Dendritic cell treated with granulocyte-macrophage colony-stimulating factor and Interleukin-4, amounts not matched to agents 40 ng/mL and 50 ng/mL, for 4 days (primary cell): ENCODE measurements around the gene DCHS2.

Experiments used
- H3K27ac Mint-ChIP-seq: one replicate; pipeline ENCODE4 v1.8.0; 2022; ENCODE audit warnings: mild to moderate bottlenecking, mixed read lengths
- H3K27me3 Mint-ChIP-seq: one replicate; pipeline ENCODE4 v1.8.0; 2022; ENCODE audit warnings: mild to moderate bottlenecking, mixed read lengths
- H3K36me3 Mint-ChIP-seq: one replicate; pipeline ENCODE4 v1.8.0; 2022; ENCODE audit warnings: low read depth, mixed read lengths
- H3K4me1 Mint-ChIP-seq: one replicate; pipeline ENCODE4 v1.8.0; 2022; ENCODE audit warnings: low read depth, mixed read lengths
- H3K4me3 Mint-ChIP-seq: one replicate; pipeline ENCODE4 v1.8.0; 2022; ENCODE audit warnings: mild to moderate bottlenecking, moderate library complexity, mixed read lengths
- H3K9me3 Mint-ChIP-seq: one replicate; pipeline ENCODE4 v1.8.0; 2022; ENCODE audit warnings: mixed read lengths
- intact Hi-C: fragments of 100-400 bp; cut with micrococcal nuclease; formaldehyde crosslinking; loops from one replicate; pipeline ENCODE4 v1.15.0; 2022

DCHS2 gene

DNA sequence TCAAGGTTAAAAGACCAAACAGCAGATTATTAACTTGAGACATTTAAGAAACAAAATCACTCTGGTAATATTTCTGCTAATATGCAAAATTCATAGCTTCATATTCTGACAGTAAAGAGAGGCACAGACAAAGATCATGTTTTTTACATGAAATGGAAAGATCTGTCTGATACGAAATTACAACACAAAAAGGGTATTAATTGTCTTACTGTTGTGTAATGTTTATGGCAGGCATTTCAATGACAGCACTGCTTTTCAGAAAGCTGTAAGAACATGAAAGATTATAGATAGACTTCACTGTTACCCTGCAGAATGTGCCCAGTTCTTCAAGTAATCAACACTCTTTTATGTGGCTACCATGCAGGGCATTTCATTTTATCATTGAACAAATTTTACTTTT lies 15.4 kb downstream of the DCHS2 start:
- H3K27ac Mint-ChIP-seq: no peak overlapping the region
- H3K4me1 Mint-ChIP-seq: no peaks in the 10 kb centered on the region
- H3K36me3 Mint-ChIP-seq: no peaks in the 10 kb centered on the region
- peaks cover 5% of the 10 kb centered on the region for H3K27me3 Mint-ChIP-seq
- intact Hi-C loops: no loop called here
- no peak overlapping the region for H3K4me3 Mint-ChIP-seq
- H3K9me3 Mint-ChIP-seq: no peaks in the 10 kb centered on the region

DNA sequence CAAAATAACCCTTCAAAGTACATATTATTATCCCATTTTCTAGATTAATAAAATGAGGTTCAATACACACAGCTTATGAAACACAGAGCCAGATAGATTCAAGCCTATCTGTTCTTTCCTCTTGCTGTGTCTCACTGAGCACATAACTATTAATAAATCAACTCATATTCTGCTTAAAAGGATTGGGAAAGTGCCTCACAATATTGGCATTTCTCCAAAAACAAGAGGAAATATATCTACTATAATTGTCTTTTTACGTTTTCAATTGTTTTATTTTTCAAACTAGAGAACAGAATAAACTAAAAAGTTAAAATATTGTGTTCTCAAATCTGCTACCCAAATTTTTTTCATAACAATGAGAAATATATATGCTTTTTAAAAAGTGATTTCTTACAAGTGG lies 15.8 kb downstream of the DCHS2 start:
- H3K27me3 Mint-ChIP-seq: peaks cover 5% of the 10 kb centered on the region

DNA sequence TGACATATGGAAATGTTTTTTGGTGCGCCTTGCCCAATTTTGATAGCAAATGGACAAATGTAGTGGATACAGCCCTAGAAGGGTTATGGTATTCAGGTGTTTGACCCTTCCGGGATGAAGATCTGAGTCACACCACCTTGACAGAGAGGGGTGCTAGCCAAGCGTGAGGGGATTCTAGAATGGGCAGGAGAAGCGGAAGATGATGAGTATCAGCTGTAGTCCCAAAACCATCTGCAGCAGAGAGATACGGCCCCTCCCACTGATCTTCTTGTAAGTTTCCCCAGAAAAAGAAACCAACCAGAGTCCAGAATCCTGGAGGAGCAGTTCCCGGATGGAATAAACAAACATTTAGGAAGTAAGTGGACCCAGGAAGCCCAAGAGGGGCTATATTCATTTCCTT lies 18.1 kb downstream of the DCHS2 start:
- Mint-ChIP-seq H3K4me1 (no peaks in the 10 kb centered on the region), H3K9me3 (no peaks in the 10 kb centered on the region), H3K27ac (no peak overlapping the region), H3K27me3 (peaks cover 6% of the 10 kb centered on the region), H3K36me3 (no peaks in the 10 kb centered on the region), H3K4me3 (no peak overlapping the region)
- intact Hi-C loops: no loop called here

More for the DNA sequence above, 15.8 kb downstream of the DCHS2 start:
- Mint-ChIP-seq H3K36me3 (no peaks in the 10 kb centered on the region), H3K4me3 (no peak overlapping the region), H3K27ac (no peak overlapping the region), H3K9me3 (no peaks in the 10 kb centered on the region), H3K4me1 (no peaks in the 10 kb centered on the region)
- intact Hi-C loops: no loop called here

DNA sequence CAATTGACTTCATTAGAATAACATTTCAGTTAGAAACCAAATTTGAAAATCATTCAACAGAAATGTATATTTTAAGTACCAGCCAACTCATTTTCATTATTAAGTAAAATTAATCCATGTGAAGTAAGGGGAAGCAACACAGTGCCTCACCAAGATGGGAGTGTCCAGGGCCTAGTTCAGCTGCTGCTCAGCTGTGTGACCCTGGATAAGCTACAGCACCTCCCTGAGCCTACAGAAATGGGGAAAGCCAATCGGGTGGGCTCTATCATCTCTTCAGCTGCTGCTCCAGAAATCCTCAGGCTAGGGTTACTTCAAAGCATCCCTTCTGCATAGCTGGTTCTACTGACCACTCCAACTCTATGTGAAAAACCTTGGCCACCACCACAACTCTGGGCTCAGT lies 18.7 kb downstream of the DCHS2 start:
- Mint-ChIP-seq H3K36me3 (no peaks in the 10 kb centered on the region), H3K27me3 (peaks cover 4% of the 10 kb centered on the region), H3K27ac (no peak overlapping the region), H3K4me3 (no peak overlapping the region), H3K9me3 (no peaks in the 10 kb centered on the region), H3K4me1 (no peaks in the 10 kb centered on the region)
- intact Hi-C loops: no loop called here

DNA sequence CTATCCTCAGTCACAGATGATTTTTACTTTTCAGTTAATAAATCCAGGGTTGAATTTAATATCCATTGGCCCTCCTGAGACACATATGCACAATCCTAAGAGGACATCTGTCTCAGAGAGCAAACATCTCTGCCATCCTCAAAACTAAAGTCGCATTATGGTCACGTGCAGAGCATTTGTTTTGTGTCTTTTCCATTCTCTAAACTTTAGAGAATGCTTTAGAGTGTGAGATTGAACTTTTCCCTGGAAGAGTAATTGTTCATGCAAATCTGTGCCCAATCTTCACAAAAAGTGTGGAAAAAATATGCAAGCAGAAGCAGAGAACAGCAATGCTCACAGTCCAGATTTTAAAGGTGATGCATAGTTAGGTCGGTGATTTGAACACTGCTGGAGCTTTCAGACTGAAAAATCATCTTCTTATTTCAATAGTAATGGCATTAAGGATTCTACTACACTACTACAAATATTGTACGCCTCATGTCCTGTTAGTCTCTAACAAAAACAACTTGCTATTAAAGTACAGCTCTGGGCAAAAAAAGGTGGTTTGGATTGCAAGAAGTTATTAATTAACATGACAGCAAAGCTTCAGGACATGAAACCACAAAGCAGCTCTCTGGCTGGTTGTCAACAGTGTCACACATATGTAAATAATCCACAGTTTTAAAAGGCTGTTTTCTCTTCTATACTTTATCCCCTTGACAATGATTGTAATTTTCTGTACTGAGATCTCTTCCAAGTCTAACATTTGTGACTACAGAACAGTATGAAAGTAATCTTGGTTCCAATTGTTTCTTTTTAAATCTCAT lies 19.9 kb downstream of the DCHS2 start:
- intact Hi-C loops: no loop called here
- Mint-ChIP-seq H3K27ac (no peak overlapping the region), H3K4me3 (no peak overlapping the region), H3K27me3 (peaks cover 3% of the 10 kb centered on the region), H3K36me3 (no peaks in the 10 kb centered on the region), H3K4me1 (no peaks in the 10 kb centered on the region), H3K9me3 (no peaks in the 10 kb centered on the region)

DNA sequence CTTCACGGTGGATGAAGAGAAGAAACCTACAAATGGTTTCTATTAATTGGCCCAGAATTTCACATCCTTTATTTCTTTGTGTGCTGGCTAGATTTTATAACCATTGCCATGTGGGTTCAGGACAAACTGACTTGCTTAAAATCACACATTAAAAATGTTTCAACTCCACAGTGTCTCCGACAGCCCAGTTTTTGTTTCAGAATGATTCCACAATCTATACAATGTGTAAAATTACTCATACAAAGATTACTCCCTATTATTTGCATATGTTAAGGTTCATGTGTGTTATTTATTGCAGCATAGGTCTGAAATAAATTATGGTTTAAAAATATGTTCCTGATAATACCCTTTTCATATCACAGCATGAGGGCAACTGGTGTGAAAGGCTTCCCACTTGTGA lies 20.6 kb downstream of the DCHS2 start:
- Mint-ChIP-seq H3K4me3 (no peak overlapping the region), H3K36me3 (no peaks in the 10 kb centered on the region), H3K9me3 (no peaks in the 10 kb centered on the region), H3K27ac (no peak overlapping the region), H3K27me3 (peaks cover 2% of the 10 kb centered on the region), H3K4me1 (no peaks in the 10 kb centered on the region)
- intact Hi-C loops: no loop called here

DNA sequence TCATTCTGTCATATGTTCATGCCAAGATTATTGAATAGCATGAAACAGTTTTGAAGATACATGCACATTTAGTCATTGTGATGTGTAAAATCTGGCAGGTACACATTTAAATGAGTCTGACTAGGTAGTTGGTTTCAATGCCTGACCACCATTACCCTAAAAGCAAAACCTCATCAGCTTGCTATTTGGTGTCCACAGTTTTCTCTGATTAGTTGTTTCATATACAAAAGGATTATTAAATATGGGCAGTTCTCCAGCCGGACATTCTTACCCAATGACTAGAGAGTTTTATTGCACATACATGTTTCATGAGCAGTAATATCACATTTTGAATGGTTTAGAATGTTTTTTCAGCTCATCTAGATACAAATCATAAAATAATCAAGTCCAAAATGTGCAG lies 23.7 kb downstream of the DCHS2 start:
- H3K27ac Mint-ChIP-seq: no peak overlapping the region
- no peaks in the 10 kb centered on the region for H3K4me1 Mint-ChIP-seq
- H3K4me3 Mint-ChIP-seq: no peak overlapping the region
- peaks cover 4% of the 10 kb centered on the region for H3K27me3 Mint-ChIP-seq
- H3K9me3 Mint-ChIP-seq: no peaks in the 10 kb centered on the region
- no peaks in the 10 kb centered on the region for H3K36me3 Mint-ChIP-seq
- intact Hi-C loops: no loop called here

DNA sequence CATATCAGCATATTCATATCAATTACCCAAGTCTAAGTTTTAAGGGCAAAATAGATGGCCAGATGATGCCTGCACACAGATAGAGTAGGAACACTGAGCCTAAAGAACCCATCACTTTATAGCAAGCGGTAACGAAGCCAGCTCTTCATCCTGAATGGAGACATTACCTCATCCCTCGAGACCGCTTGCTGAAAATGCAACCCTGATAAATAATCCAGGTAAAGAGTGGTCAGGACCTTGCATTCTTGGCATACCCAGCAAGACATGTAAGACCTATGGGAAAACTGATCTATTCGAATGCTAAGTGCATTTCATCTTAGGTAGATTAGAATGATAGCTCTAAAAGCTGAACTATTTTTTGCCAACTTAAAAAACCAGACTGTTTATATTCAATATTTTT lies 25.3 kb downstream of the DCHS2 start:
- Mint-ChIP-seq H3K27ac (no peak overlapping the region), H3K4me1 (no peaks in the 10 kb centered on the region), H3K27me3 (peaks cover 4% of the 10 kb centered on the region), H3K4me3 (no peak overlapping the region), H3K9me3 (no peaks in the 10 kb centered on the region), H3K36me3 (no peaks in the 10 kb centered on the region)
- intact Hi-C loops: no loop called here

DNA sequence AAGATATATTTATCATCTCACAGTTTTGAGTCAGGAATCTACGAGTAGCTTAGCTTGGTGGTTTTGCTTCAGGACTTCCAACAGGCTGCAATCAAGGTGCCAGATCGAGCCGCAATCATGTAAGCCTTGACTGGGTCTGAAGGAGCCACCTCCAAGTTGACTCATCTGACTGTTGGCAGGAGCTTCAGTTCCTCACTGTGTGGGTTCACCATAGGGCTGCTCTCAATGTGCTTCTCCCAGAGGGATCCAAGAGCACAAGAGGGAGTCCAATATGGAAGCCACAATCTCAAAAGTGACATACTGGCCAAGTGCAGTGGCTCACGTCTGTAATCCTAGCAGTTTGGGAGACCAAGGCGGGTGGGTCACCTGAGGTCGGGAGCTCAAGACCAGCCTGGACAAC lies 26.5 kb downstream of the DCHS2 start:
- no peaks in the 10 kb centered on the region for H3K36me3 Mint-ChIP-seq
- H3K4me1 Mint-ChIP-seq: no peaks in the 10 kb centered on the region
- peaks cover 4% of the 10 kb centered on the region for H3K27me3 Mint-ChIP-seq
- no peak overlapping the region for H3K27ac Mint-ChIP-seq
- H3K4me3 Mint-ChIP-seq: no peak overlapping the region
- H3K9me3 Mint-ChIP-seq: no peaks in the 10 kb centered on the region
- intact Hi-C loops: no loop called here

DNA sequence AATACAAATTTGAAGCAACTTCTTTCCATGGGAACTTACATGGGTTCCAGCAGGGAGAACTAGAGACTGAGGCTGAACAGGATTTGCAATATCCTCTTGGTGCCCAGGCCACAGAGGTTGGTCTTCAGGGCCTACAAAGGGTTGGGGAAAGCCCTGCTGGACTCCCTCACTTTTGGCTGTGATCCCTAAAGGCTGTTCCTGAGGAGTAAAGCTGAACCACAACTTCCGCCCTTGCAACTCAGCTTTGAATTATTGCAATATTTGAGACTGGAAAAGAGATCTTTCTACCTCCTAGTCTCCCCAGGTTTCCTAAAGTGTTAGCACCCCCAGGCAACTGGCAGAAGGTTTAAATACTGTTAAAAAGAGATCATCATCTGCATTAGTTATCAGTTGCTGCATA lies 26.9 kb downstream of the DCHS2 start:
- intact Hi-C loops: no loop called here
- H3K27ac Mint-ChIP-seq: no peak overlapping the region
- H3K4me1 Mint-ChIP-seq: no peaks in the 10 kb centered on the region
- H3K9me3 Mint-ChIP-seq: no peaks in the 10 kb centered on the region
- peaks cover 4% of the 10 kb centered on the region for H3K27me3 Mint-ChIP-seq
- H3K36me3 Mint-ChIP-seq: no peaks in the 10 kb centered on the region
- no peak overlapping the region for H3K4me3 Mint-ChIP-seq

DNA sequence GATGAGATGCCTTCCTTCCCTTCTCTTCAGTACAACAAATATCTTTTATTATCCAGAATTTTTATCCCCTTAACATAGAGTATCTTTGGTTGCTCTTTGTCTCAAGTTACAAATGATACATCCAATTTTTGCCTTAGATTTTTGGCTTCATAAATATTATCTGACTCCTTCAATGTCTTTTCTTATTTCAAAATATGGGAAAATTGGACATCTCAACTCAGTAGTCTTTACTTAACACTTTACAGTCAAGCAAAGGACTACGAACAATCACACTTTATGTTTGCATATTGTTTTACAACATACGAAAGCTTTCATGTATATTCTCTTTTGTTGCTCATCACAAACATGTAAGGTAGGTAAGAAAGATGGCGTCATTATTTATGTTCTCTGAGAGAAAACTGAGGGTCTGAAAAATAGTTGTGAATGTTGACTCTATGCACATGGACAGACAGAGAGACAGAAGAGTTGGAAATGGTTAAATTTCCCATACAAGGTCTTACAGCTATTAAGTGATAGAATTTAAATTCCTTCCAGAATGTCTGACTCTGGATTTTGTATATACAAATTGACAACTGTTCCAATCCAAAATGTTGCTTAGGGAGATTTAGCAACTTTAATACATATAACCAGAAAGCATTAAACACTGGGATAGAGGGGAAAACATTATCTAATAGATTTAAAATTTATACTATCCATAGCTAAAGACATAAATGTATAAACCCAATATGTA lies 29.4 kb downstream of the DCHS2 start:
- H3K4me3 Mint-ChIP-seq: no peak overlapping the region

DNA sequence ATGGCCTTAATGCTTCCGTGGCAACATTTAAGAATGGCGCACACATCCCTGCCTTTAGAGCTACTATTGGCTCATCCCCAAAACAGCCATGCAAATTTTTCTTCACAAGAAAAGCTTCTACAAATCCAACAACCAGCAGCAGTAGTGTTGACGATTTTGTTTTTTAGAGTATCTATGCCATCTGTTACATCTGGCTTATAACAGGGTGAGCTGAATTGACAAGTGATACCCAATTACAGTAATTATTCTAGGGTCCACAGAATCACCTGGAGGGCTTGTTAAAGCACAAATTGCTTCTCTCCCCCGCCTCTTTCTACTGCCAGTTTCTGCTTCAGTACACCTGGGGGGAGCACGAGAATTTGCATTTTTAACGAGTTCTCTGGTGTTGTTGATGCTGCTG lies 34.1 kb downstream of the DCHS2 start:
- Mint-ChIP-seq H3K9me3 (no peaks in the 10 kb centered on the region), H3K27ac (no peak overlapping the region), H3K4me1 (no peaks in the 10 kb centered on the region), H3K4me3 (no peak overlapping the region), H3K36me3 (no peaks in the 10 kb centered on the region), H3K27me3 (peaks cover 1% of the 10 kb centered on the region)
- intact Hi-C loops: no loop called here

More for the DNA sequence above, 29.4 kb downstream of the DCHS2 start:
- Mint-ChIP-seq H3K27ac (no peak overlapping the region), H3K9me3 (no peaks in the 10 kb centered on the region), H3K36me3 (no peaks in the 10 kb centered on the region), H3K4me1 (no peaks in the 10 kb centered on the region), H3K27me3 (peaks cover 3% of the 10 kb centered on the region)
- intact Hi-C loops: no loop called here

DNA sequence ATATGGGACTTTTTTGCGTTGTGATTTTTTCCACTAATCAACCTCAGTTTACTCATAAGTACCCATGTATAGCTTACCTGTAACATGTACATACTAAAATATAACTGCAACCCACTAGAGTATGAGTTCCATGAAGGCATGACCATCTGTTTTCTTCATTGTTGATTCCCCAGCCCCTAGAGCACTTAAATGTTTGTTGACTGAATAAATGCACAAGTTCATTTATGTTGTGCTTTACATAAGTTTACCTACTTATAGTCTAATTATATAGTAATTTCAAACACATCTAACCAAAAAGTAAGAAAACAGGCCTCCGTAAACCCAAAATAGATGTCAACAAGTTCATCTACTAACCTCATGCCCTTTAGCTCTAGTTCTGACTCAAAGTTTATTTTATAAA lies 34.7 kb downstream of the DCHS2 start:
- Mint-ChIP-seq H3K36me3 (no peaks in the 10 kb centered on the region), H3K9me3 (no peaks in the 10 kb centered on the region), H3K27ac (no peak overlapping the region), H3K4me3 (no peak overlapping the region), H3K27me3 (peaks cover 1% of the 10 kb centered on the region), H3K4me1 (no peaks in the 10 kb centered on the region)
- intact Hi-C loops: no loop called here

DNA sequence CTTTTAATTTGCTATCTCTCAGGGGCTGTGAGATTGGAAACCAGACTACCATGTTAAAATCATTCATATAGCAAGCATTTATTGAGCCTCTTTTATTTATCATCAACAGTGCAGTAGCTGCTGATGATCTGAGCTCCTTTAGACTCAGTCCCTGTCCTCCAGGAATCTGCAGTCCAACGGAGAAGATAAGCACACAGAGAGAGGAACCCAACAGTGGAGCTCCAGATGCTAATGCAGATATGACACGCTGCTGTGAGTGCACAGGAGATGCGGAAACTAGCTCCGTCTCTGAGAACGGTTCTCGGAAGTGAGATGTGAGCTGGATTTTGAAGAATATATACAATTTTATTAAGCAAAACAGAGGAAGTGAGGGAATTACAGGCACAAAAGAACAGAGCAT lies 35.4 kb downstream of the DCHS2 start:
- H3K9me3 Mint-ChIP-seq: no peaks in the 10 kb centered on the region
- H3K27ac Mint-ChIP-seq: no peak overlapping the region
- no peak overlapping the region for H3K4me3 Mint-ChIP-seq
- no peaks in the 10 kb centered on the region for H3K36me3 Mint-ChIP-seq
- intact Hi-C loops: no loop called here
- H3K4me1 Mint-ChIP-seq: no peaks in the 10 kb centered on the region
- peaks cover 1% of the 10 kb centered on the region for H3K27me3 Mint-ChIP-seq

DNA sequence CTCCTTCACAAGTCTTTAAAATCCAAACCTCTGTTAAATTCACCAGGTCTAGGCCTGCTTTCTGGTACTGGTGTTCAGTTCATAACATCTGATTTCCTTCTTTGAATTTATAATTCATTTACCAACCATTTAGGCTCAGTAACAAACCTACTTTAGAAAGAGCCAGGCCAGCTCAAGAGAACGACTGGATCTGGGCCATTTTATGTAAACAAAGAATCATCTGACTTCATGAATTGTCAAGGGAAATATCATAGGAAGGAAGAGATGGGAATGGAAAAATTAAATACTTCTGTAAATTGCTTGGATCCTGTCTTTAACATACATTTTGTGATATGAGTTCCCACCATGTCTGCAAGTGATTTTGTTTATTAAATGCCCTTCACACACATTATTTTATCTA lies 36.5 kb downstream of the DCHS2 start:
- Mint-ChIP-seq H3K4me1 (no peaks in the 10 kb centered on the region), H3K36me3 (no peaks in the 10 kb centered on the region), H3K9me3 (no peaks in the 10 kb centered on the region), H3K4me3 (no peak overlapping the region), H3K27ac (no peak overlapping the region), H3K27me3 (peaks cover 1% of the 10 kb centered on the region)
- intact Hi-C loops: no loop called here
